ENCODE results near the gene SLC24A2. TPM values are rescaled to one million over a fixed set of nuclear protein-coding genes. Genes with fewer than 3 reads are reported as not detected.

The SLC24A2 gene
- total RNA-seq, 1 experiment from 2014 or later, result not detected

DNA sequence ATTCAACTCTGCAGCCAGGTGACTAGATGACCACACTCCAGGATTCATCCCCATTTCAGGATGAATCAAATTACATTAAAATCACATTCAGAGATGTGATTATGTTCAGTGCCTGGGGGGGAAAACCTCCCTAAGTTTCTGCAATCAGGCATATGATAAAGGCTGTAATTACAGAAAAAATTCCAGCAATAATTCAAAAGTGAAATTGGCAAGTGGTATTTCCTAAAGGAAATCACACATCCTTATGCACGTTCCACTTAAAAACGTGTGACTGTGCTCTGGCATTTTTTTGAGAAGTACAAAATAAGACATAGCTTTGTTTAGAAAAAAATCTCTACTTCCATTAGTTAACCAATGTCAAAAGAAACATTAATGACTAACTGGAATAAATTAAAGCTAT lies 5.3 kb downstream of the SLC24A2 start:
- Histone ChIP-seq H3K9me3 (replicated peaks) (no peaks in the 10 kb centered on the region), H3K27ac (no peak overlapping the region), H3K4me1 (no peaks in the 10 kb centered on the region), H3K27me3 (no peaks in the 10 kb centered on the region), H3K4me3 (no peak overlapping the region), H3K36me3 (no peaks in the 10 kb centered on the region)
- no peak for DNase-seq

DNA sequence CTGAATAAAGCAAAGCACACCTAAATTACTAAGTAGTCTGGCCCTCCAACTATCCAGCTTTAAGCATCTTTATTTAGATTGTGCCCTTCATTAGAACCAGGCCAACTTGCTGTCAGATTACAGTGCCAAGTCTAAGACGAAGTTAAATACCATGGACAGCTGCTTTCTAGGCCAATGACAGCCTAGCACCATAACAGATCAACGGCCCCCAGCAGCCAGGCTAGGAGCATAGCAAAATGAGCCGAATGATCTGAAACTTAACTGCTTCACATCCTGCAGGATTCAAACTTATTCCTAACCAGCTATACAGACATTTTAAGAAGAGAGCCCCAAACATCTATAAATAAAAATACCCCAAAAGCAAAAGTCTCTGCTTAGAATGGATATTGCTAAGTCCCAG lies 6.8 kb downstream of the SLC24A2 start:
- Histone ChIP-seq H3K27me3 (no peaks in the 10 kb centered on the region), H3K9me3 (replicated peaks) (no peaks in the 10 kb centered on the region), H3K27ac (no peak overlapping the region), H3K36me3 (no peaks in the 10 kb centered on the region), H3K4me3 (no peak overlapping the region), H3K4me1 (no peaks in the 10 kb centered on the region)
- peak; percentile 4 to 51 for DNase-seq

GRCh38 chr9:19781240-19781639 lies 7.6 kb downstream of the SLC24A2 start:
- no peaks in the 10 kb centered on the region for H3K36me3 ChIP-seq
- H3K4me3 ChIP-seq, result no peak overlapping the region
- no peak overlapping the region for H3K27ac ChIP-seq
- H3K9me3 ChIP-seq (replicated peaks), result no peaks in the 10 kb centered on the region
- no peaks in the 10 kb centered on the region for H3K27me3 ChIP-seq
- DNase-seq, result no peak
- no peaks in the 10 kb centered on the region for H3K4me1 ChIP-seq

DNA sequence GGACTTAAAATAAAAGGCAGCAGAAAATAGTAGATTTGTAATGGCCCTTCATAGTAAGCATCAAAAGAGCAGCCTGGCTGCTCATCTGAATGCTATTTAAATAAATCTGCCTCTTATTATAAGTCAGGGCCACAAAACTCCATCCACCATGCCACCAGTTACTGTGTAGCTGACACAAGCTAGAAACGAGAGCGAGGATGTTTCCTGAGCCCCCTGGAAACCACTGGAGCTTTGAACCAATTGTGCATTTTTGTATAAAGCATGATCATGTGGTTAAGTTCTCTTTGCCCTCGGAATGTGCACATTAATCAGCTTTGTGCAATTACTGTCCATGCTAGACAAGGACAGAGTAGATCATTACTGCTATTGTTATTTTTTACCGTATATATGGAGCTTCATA lies 17.4 kb downstream of the SLC24A2 start:
- H3K4me3 ChIP-seq, result no peak overlapping the region
- no peak for DNase-seq
- H3K36me3 ChIP-seq, result no peaks in the 10 kb centered on the region
- no peaks in the 10 kb centered on the region for H3K4me1 ChIP-seq
- no peaks in the 10 kb centered on the region for H3K27me3 ChIP-seq
- H3K27ac ChIP-seq, result no peak overlapping the region
- H3K9me3 ChIP-seq (replicated peaks), result no peaks in the 10 kb centered on the region

GRCh38 chr9:19770973-19771372 lies 17.9 kb downstream of the SLC24A2 start:
- Histone ChIP-seq H3K27me3 (no peaks in the 10 kb centered on the region), H3K36me3 (no peaks in the 10 kb centered on the region)

GRCh38 chr9:19769213-19769612 lies 19.6 kb downstream of the SLC24A2 start:
- no peak for DNase-seq

More at GRCh38 chr9:19770973-19771372, 17.9 kb downstream of the SLC24A2 start:
- H3K9me3 ChIP-seq (replicated peaks), result no peaks in the 10 kb centered on the region
- H3K27ac ChIP-seq, result no peak overlapping the region
- no peaks in the 10 kb centered on the region for H3K4me1 ChIP-seq
- H3K4me3 ChIP-seq, result no peak overlapping the region
- DNase-seq, result no peak

DNA sequence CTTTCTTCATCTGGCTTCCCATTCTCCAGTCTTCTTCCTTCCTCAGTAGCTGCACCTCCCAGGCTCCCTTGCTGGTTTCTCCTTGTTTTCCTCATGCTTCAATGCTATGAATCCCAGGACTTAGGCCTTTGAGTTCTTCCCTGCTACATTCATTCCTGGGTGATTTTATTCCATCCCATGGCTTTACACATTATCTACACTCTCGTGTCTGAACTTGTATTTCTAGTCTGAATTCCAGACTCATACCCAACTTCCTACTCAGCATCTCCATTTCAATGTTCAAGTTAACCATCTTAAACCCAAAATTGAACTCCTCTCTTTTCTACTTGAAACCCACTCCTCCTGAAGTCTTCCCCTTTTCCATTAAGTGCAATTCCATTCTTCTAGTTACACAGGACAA lies 20.0 kb downstream of the SLC24A2 start:
- Histone ChIP-seq H3K27me3 (no peaks in the 10 kb centered on the region), H3K36me3 (no peaks in the 10 kb centered on the region), H3K9me3 (replicated peaks) (no peaks in the 10 kb centered on the region), H3K27ac (no peak overlapping the region), H3K4me1 (no peaks in the 10 kb centered on the region), H3K4me3 (no peak overlapping the region)
- DNase-seq, result no peak

More at GRCh38 chr9:19769213-19769612, 19.6 kb downstream of the SLC24A2 start:
- no peaks in the 10 kb centered on the region for H3K27me3 ChIP-seq
- H3K4me1 ChIP-seq, result no peaks in the 10 kb centered on the region
- no peak overlapping the region for H3K27ac ChIP-seq
- no peaks in the 10 kb centered on the region for H3K36me3 ChIP-seq
- no peaks in the 10 kb centered on the region for H3K9me3 ChIP-seq (replicated peaks)
- no peak overlapping the region for H3K4me3 ChIP-seq

- Histone ChIP-seq H3K36me3 (no peaks in the 10 kb centered on the region), H3K27me3 (no peaks in the 10 kb centered on the region), H3K9me3 (replicated peaks) (no peaks in the 10 kb centered on the region), H3K27ac (no peak overlapping the region), H3K4me1 (no peaks in the 10 kb centered on the region), H3K4me3 (no peak overlapping the region)
- DNase-seq, result no peak
Measured at GRCh38 chr9:19759066-19759465, 29.8 kb downstream of the SLC24A2 start.

DNA sequence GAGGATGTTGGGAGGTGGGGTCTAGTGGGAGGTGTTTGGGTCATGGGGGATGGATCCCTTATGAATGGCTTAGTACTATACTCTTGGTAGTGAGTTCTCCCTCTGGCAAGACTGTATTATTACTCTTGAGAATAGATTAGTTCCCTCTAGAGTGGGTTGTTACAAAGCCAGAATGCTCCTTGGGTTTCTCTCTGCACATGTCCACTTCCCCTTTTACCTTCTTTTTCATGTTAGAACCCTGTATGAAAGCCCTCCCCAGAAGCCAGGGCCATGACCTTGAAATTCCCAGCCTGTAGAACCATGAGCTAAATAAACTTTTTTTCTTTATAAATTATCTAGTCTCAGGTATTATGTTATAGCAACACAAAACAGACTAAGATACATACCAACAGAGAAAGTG lies 31.1 kb downstream of the SLC24A2 start:
- Histone ChIP-seq H3K9me3 (replicated peaks) (no peaks in the 10 kb centered on the region), H3K27ac (no peak overlapping the region), H3K4me3 (no peak overlapping the region), H3K27me3 (no peaks in the 10 kb centered on the region), H3K4me1 (no peaks in the 10 kb centered on the region), H3K36me3 (no peaks in the 10 kb centered on the region)
- DNase-seq, result no peak

DNA sequence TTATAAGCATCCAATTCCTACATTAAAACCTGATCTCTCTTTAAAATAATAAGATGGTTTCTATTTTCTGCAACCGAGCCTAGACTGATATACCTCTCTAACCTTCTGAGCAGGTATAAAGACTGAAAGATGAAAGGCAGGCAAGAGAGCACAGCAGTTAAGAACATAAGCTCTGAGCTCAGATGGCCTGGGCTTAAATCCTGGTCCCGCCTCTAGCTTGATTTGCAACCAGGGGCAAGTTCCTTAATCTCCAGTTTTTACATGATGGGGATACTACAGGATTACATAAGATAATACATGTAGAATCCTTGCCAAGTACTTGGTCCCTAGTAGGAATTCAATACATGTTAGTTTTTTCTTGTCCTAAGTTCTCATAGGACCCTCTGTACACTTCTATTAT lies 33.9 kb downstream of the SLC24A2 start:
- DNase-seq, result no peak
- no peak overlapping the region for H3K4me3 ChIP-seq
- no peaks in the 10 kb centered on the region for H3K9me3 ChIP-seq (replicated peaks)
- no peaks in the 10 kb centered on the region for H3K36me3 ChIP-seq
- no peaks in the 10 kb centered on the region for H3K27me3 ChIP-seq
- H3K27ac ChIP-seq, result no peak overlapping the region
- H3K4me1 ChIP-seq, result no peaks in the 10 kb centered on the region

DNA sequence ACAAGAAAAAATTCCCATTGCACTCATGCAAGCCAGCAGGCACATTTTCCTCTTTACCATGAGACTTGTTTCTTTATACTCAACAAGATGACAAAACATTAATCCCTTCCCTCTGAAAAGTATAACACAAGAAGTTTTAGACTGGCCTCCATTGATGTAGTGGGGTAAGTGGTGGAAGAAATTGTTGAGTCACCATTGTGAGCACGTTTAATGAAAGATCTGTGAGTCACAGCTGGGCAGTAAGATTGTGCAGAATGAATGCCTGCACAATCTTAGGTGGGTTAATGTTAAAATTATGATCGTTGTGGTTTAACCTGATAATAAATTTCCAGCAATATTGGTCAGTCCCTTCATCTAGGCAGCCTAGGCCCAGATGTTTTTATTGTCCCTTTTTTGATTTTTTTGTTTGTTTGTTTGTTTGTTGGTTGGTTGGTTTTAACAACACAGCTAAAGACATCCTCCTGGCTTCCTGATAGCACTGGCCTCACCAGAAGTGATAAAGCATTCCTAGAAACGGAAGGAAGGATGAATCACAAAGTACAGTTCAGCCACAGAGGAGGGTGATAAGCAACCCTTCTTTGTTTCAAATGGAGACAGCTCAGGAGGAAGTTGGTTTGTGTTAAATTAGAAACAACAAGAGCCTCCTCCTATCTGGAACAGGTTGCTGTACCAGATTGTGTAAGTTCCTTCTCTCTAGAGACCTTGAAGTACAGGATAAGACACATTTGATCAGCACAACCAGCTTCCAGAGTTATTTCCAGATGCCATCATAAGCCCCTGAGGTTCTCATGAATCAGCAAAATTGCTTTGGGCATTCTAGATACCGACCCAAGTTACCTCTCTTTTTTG lies 40.3 kb downstream of the SLC24A2 start:
- Histone ChIP-seq H3K36me3 (no peaks in the 10 kb centered on the region), H3K27ac (no peak overlapping the region), H3K9me3 (replicated peaks) (no peaks in the 10 kb centered on the region), H3K4me3 (no peak overlapping the region), H3K4me1 (no peaks in the 10 kb centered on the region), H3K27me3 (no peaks in the 10 kb centered on the region)
- no peak for DNase-seq

GRCh38 chr9:19746223-19746622 lies 42.6 kb downstream of the SLC24A2 start:
- Histone ChIP-seq H3K9me3 (replicated peaks) (no peaks in the 10 kb centered on the region), H3K27ac (no peak overlapping the region), H3K4me1 (no peaks in the 10 kb centered on the region), H3K4me3 (no peak overlapping the region), H3K27me3 (no peaks in the 10 kb centered on the region), H3K36me3 (no peaks in the 10 kb centered on the region)
- DNase-seq, result no peak

DNA sequence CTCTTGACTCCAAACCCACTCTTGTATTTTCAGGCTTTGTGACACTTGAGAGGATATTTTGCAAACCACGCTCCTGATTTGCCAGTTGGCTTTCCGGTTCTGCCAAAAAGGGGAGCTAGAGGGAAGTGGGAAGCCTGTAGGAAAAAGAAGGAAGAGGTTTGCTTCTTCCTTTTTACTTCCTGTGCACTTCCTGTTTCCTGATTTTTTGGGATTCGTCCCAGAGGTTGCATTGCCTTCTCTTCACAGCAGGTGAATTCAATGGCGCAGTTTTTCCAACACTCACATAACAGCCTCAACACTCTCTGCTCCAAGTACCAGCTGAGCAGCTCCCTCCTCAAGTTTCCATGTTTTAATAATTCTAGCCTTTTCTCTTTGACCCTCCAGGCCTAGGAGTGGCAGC lies 47.7 kb downstream of the SLC24A2 start:
- H3K4me1 ChIP-seq, result no peaks in the 10 kb centered on the region
- H3K36me3 ChIP-seq, result no peaks in the 10 kb centered on the region
- H3K4me3 ChIP-seq, result no peak overlapping the region
- no peak overlapping the region for H3K27ac ChIP-seq
- no peak for DNase-seq
- no peaks in the 10 kb centered on the region for H3K27me3 ChIP-seq
- H3K9me3 ChIP-seq (replicated peaks), result no peaks in the 10 kb centered on the region

Data from SJCRH30 (cell line).